Measurements from ENCODE around the gene TMCC1. TPM values are rescaled to one million over a fixed set of nuclear protein-coding genes. Genes with fewer than 3 reads are reported as not detected.

TMCC1 gene
- total RNA-seq, 1 experiment from 2014 or later, result 14.6 TPM

DNA sequence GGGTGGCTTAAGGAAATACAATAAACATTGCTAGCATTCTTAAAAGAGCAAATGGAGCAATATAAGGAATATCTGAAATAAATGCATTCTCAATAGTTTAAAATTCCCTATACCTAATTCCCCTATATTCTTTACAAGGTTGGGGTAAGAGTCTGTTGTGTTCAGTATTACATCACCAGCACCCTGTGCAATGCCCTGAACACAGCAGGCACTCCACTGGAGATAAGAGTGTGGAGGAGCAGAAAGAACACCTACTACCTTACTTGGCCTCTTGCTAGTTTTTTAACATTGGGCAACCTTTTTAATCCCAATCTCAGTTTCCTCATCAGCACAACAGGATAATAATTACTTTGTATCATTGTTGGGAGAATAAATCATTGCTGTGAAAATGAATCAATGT is 146.9 kb downstream of the TMCC1 start:
- in situ Hi-C loops (cut with HindIII; ENCODE audit: low sequenced_read_pairs), result no loop called here
- DNase-seq (ENCODE audit: low spot score), result no peak

DNA sequence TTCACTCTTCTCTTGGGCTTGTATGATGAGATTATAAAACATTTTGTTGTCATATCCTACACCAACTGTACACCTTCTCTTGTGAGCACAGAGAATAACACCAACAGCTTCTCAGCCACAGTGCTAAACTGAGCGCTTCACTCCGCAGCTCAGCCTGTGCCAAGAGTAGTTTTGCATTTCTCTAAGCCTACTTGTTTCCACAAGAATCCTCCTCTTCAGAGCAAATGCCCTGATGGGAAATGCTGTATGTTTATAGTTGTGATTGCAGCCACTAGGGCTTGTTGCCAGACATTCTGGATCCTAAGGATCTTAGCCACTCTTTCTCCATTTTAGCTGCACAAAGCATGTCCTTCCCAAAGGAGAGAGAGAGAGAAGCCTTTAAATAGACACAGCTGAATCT is 148.3 kb downstream of the TMCC1 start:
- in situ Hi-C loops (cut with HindIII; ENCODE audit: low sequenced_read_pairs), result no loop called here
- DNase-seq (ENCODE audit: low spot score), result peak; percentile 20

DNA sequence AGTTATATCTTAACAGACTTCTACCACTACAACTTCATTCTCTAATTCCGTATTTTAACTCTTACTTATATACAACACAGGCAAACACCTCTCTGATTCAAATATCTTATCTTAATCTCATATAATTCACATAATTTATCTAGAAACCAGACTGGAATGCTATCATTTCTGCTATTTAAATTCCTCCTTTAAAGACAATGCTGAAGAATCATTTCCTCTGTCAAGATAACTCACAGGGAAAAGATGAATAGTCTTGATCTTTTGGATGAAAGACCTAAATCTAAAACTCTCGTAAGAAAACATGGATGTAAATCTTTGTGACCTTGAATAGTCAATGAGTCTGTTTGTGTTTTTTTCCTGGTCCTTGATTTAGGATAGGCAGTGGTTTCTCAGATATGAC is 151.7 kb downstream of the TMCC1 start:
- in situ Hi-C loops (cut with HindIII; ENCODE audit: low sequenced_read_pairs), result no loop called here

DNA sequence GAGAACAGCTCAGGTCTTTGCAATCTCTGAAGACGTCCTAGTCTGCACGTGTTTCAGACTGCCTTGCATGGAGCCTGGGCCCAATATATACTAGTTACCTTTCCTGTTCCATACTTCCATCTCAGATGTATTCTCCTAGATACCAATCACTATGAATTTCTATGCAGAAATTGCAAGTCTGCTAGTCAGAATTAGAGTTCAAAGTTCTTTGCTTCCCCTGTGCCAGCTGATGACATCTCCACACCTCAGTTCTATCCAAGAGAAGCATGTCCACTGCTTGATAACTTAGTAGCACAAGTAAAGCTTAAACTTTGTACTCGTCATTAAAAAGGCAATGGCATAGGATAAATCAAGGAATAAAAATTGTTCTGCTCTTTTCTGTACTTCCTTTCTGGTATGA is 153.4 kb downstream of the TMCC1 start:
- DNase-seq (ENCODE audit: low spot score), result no peak
- in situ Hi-C loops (cut with HindIII; ENCODE audit: low sequenced_read_pairs), result no loop called here

More for the DNA sequence above, 151.7 kb downstream of the TMCC1 start:
- DNase-seq (ENCODE audit: low spot score), result no peak

DNA sequence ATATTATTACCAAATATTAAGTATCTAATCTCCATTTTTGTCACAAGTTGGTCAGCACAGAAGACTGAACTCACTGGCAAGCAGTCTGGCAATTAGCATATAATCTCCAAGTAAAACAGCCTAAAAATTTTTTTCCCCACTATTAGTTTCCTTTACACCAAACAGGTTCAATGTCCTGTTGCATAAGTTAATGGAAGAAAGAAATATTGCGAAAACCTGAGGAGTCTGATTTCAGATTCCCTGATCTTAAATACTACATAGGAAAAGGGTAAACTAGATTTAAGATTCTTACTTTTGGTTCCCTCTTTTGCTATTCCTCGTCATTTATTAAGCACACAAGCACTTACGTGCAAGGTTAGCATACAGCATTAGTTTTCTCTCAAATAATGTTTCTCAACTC is 153.9 kb downstream of the TMCC1 start:
- DNase-seq (ENCODE audit: low spot score), result no peak
- in situ Hi-C loops (cut with HindIII; ENCODE audit: low sequenced_read_pairs), result no loop called here

DNA sequence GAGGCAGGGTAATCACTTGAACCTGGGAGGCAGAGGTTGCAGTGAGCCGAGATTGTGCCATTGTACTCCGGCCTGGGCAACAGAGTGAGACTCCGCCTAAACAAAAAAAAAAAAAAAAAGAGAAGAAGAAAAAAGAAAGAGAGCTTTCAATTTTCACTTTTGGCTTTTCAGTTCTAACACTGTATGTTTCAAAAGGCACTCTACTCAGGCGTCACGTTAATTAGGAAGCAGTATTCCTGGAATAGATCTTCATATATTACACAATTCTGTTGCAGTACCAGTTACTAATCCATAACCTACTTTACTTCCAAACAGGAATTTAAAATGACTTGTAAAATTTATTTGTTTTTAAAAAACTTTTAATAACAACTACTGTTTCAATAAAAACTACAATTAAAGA is 155.3 kb downstream of the TMCC1 start:
- no peak for DNase-seq (ENCODE audit: low spot score)
- in situ Hi-C loops (cut with HindIII; ENCODE audit: low sequenced_read_pairs), result no loop called here

DNA sequence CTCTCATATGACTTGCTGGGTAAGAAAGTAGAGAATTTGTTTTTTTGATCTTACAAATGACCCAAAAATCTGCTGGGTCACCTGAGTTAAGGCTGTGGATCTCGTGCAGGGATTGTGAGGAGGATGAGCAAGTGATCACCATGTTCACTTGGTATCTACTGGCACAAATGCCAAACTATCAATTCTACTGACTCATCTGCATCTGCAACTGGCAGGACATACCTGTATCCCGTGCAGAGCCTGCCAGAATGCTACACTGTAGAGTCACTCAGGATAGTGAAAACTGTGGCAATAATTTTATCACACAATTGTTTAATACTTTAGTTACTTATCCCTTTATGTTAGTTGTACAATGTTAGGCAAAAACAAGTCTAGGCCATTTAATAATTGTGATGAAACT is 157.4 kb downstream of the TMCC1 start:
- in situ Hi-C loops (cut with HindIII; ENCODE audit: low sequenced_read_pairs), result no loop called here
- no peak for DNase-seq (ENCODE audit: low spot score)

DNA sequence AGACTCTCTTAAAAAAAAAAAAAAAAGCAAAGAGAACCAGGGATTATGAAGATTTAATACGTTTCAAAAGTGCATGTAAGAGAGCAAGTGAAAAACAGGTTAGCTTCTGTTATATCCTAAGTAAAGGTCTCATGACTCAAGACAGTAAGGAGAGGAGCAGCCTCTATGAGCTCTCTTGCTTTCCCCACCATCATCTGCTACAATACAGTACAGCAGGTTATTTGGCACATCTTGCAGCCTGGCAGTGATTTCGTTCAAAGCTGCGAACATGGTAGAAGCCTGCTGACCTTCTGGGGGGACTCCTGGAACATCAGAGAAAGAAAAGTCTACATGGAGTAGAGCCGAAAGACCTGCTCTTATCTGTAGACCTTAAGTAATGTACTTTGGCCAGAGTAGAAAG is 157.9 kb downstream of the TMCC1 start:
- in situ Hi-C loops (cut with HindIII; ENCODE audit: low sequenced_read_pairs), result no loop called here
- peak; percentile 69 for DNase-seq (ENCODE audit: low spot score)

DNA sequence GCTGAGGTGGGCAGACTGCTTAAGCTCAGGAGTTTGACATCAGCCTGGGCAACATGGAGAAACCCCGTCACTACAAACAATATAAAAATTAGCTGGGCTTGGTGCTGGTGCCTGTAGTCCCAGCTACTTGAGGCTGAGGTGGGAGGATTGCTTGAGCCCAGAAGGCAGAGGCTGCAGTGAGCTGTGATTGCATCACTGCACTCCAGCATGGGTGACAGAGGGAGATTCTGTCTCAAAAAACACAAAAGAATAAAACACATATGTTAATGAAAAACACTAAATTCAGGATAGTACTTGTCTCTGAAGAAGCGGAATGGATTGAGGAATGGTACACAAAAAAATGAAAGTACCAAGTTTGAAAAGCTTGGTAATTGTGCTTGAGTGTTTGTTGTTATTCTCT is 159.1 kb downstream of the TMCC1 start:
- in situ Hi-C loops (cut with HindIII; ENCODE audit: low sequenced_read_pairs), result no loop called here
- no peak for DNase-seq (ENCODE audit: low spot score)

DNA sequence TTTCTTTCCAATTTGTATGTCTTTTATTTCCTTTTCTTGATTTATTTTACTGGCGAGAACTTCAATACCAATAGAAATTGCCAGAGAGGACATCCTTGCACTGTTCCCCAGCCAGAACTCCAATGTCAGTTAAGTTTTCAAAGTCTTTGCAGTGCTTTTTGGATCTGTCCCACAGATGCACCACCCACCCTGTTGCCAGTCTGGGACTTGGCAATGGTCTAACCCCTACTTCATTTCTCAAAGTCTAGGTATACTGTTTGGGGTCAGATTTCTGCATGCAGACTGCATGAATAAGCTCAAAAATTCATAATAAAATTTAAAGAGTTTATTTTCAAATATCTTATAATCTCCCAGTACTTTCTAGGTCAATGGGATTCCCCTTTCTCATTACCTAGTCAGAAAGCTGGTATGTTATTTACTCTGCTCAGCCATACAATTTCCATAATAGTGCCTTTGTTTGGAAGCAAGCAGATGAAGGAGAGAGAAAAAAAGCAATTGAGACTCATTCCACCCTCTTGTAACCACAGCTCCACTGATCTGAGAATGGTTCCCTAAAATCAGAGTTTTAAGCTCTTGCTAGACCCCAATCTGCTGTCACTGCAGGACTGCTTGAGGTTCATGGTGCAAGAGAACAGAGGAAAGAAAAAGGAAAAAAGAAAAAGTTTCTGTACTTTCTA is 161.2 kb downstream of the TMCC1 start:
- in situ Hi-C loops (cut with HindIII; ENCODE audit: low sequenced_read_pairs), result no loop called here

DNA sequence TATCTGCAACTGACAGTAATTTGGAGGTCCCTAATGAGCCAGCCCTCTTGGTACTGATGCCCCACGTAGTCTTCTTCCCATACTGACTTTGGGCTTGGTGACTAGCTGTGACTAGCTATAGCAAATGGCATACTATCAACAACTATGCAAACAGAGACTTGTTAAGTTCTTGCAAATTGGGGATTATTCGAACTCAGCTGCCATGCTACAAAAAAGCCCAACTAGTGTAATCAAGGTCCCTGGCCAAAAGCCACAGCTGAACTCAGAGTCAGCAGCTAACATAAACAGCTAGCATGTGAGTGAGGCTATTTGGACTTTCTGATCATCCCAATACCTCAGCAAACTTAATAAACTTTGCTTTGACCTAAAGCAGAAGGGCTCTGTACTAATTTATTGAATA is 165.8 kb downstream of the TMCC1 start:
- DNase-seq (ENCODE audit: low spot score), result no peak
- in situ Hi-C loops (cut with HindIII; ENCODE audit: low sequenced_read_pairs), result no loop called here

More for the DNA sequence above, 161.2 kb downstream of the TMCC1 start:
- DNase-seq (ENCODE audit: low spot score), result no peak

DNA sequence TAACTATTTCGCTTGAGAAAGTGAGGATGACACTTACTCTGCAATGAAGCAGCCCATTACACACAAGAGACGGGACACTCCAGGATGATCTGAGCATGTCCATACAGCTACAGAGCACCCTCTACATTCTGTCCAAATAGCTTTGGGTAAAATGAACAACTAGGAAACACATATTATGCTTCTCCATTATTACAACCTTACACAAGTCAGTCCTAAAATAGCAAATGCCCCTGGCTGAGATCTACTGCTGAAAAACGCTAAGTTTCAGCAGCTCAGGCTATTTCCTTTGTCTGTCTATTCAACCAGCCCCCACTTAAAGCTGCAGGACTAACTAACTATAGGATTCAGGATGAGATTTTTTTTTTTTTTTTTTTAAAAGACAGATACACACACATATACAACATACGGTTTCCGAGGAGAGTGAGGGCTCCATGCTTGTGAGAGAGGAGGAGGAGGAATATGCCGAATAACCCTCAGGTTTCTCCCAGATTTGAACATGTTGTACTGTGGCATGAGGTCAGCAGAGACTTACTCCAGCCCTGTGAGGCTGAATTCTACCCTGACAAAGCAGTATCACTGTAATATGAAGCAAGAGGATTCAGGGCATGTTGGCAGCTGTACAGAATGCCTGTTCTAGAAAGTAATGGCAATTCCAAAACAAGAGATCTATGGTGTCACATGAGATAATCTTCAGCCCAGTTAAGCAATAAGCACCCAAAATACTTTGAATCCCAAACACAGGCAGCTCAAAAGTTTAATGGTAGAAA is 169.8 kb downstream of the TMCC1 start:
- peak; percentile 50 for DNase-seq (ENCODE audit: low spot score)

DNA sequence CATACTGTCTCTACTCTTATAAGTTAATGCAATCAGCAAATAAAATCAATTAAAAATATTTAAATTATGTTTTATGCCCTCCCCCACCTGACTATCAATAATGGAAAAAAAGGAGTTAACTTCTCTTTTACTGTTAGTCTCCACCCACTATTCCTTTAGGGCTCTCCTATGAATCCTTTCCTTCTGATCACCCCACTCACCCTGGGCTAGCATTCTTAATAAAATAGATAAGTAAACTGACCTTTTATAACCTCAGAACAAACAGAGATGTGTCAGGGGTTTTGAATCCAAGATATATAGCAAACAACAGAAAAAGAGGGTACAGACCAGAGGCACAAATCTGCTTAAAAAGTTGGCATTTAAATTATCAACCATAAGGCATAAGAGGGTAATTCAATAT is 171.0 kb downstream of the TMCC1 start:
- in situ Hi-C loops (cut with HindIII; ENCODE audit: low sequenced_read_pairs), result no loop called here
- DNase-seq (ENCODE audit: low spot score), result no peak

More for the DNA sequence above, 169.8 kb downstream of the TMCC1 start:
- in situ Hi-C loops (cut with HindIII; ENCODE audit: low sequenced_read_pairs), result no loop called here

DNA sequence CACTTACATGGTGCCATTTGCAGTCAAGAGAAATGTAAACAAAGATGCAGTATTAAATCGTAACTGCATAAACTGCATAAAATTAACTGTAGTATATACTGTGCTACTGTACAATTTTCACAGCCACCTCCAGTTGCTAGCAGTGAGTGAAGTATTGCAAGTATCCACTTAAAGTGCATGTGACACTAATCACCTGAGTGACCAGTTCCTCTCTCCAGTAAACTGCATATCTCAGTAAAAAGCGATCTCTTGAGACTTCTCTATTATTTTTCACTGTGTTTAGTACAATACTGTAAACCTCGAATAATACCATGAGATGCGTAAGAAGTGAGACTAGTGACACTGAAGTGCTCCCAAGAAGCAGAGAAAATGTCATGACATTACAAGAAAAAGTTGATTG is 175.3 kb downstream of the TMCC1 start:
- DNase-seq (ENCODE audit: low spot score), result no peak
- in situ Hi-C loops (cut with HindIII; ENCODE audit: low sequenced_read_pairs), result no loop called here

DNA sequence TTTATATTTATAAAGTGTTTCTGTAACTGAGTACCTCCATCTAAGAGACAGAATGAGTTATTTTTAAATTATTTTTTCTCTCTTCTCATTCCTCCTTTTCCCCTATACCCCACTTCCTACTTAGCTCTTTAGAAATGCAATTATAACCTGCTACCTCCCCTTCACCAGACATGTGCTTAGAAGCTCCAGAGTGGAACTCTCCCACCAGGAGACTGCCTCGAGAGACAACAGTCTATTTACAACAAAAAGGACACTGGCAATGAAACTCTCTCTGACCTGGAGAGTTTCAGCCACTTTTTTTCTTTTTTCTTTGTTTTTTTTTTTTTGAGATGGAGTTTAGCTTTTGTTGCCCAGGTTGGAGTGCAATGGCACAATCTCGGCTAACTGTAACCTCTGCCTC is 177.7 kb downstream of the TMCC1 start:
- in situ Hi-C loops (cut with HindIII; ENCODE audit: low sequenced_read_pairs), result no loop called here
- DNase-seq (ENCODE audit: low spot score), result no peak

DNA sequence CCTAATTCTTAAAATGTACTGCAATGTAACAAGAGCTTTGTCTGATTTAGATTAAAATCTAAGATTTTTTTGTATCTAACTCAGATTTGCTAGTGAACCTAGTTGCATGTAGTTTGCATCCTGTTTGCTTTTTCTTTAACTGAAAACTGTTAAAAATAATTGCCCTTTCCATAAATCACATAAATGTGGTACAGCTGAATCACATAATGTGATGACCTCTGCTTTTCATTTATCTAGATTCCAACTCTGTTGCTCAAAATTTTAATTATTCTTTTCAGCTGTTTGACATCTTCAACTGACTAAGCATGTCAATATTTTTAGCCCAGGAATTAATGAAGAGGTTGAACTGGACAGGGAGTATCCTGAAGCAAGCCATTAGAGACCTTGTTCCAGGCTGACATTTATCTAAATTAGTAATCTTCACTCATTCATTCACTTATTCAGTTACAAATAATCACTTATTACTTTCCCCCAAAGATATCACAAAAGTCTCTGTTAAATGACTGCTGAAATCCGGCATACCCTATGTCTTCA is 185.1 kb downstream of the TMCC1 start:
- DNase-seq (ENCODE audit: low spot score), result no peak
- in situ Hi-C loops (cut with HindIII; ENCODE audit: low sequenced_read_pairs), result no loop called here

DNA sequence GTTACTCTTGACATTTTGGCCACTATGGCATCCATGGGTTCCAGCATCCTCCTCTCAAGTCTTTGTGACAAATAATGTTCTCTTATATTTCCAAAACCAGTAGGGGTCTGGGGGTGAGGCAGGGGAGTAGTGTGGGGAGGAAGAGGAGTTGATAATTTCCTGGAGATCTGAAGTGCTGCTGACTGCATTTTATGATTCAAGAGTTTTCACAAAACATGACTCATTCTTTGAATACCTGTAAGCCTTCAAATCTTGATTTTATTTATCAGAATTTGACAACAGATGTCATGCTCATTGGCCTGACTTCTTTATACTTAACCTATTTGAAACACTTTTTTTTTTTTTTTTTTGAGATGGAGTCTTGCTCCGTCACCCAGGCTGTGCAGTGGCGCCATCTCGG is 188.2 kb downstream of the TMCC1 start:
- no peak for DNase-seq (ENCODE audit: low spot score)
- in situ Hi-C loops (cut with HindIII; ENCODE audit: low sequenced_read_pairs), result no loop called here

DNA sequence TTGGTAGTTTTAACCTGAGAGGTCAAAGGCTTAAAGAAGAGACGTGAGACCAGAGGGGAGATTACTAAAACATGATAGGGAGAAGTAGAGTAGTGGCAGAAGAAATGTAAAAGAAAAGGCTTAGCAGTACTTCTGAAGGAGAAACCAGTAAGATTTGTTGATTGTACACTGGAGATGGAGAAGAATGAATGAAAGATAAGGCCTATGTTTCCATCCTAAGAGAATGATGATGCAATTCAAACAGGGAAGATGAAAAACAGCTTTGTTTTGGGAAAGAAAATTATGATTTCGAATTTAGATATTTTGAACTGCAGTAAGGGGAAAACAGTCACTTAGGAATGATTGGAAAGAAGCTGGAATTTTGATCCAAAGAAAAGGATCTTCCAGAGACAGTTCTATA is 189.6 kb downstream of the TMCC1 start:
- in situ Hi-C loops (cut with HindIII; ENCODE audit: low sequenced_read_pairs), result no loop called here
- no peak for DNase-seq (ENCODE audit: low spot score)

DNA sequence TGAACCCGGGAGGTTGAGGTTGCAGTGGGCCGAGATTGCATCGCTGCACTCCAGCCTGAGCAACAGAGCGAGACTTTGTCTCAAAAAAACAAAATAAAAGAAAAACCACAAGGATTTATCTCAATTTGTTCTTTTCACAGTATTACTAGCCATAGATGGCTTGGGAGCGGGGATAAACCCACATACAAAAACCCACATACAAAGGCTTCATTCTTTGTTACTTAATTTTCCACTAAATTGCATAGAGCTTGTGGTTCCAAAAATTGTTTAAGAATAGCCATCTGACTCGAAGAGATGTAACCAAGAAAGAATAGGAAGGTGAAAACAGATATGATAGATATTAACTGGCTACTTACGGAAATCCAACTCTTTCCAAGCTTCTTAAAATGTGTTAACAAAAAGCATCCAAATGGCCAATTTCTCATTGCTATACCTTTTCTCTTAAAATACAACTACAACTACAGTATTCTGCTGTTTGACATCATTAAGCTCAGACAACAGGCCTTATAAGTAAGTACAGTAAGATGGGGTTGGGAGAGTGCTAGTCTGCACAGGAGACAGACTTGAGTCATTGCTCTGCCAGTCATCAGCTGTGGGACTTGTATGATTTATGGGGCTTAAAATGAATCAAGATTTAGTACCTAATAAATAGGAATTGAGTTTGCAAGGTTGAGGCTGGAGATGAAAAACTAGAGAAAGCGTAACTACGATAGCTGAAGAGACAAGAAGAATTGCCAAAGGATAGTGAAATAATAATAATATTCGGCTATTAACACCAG is 190.4 kb downstream of the TMCC1 start:
- in situ Hi-C loops (cut with HindIII; ENCODE audit: low sequenced_read_pairs), result no loop called here
- no peak for DNase-seq (ENCODE audit: low spot score)

DNA sequence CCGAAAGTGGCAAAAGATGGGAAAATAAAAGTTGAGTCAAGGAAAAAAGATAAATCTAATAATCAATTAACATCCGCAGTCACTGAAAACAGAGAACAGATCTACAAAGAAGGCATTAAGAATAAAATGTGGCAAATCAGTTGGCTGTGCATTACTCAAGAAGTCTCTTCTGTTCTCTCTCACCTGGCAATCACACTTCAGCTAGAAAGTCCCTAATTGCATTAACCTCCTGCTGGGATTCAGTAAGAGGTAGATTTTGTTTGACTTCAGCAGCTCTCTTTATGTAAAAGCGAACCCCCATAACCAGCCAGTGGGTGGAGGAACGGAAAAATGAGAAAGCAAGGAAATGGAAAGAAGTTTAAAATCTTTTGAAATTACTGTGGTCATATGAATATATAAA is 192.3 kb downstream of the TMCC1 start:
- no peak for DNase-seq (ENCODE audit: low spot score)
- in situ Hi-C loops (cut with HindIII; ENCODE audit: low sequenced_read_pairs), result no loop called here
